H1 (cell line): ENCODE data around the gene FAM120A. TPM values are rescaled to one million over a fixed set of nuclear protein-coding genes. Genes with fewer than 3 reads are reported as not detected.

Experiments
- KDM5A ChIP-seq: fragments of 200-600 bp; IDR thresholded peaks from 2 replicates; pipeline ENCODE4 v1.7.1; 2012; ENCODE audit warnings: mild to moderate bottlenecking, low read length, inconsistent platforms, mixed read lengths
- polyA plus RNA-seq, 7 experiments: library from polyadenylated mRNA; depleted of rRNA in 3 of 7; stranded (reverse) in 5 of 7; unstranded in 2 of 7; fragments of >200 nt in 5 of 7; fragments of 200-250 nt in 2 of 7; gene quantifications; 1 replicate in 5 of 7; 2 replicates in 1 of 7; 4 replicates in 1 of 7; pipeline versions ENCODE4 v1.2.1 to v1.2.3, GENCODE V29; 2011 to 2013; ENCODE audit warnings: missing spikeins in 2 of 7, mixed read lengths in 2 of 7
- total RNA-seq: library from RNA; stranded (reverse); fragmentation: NEBNext Ultra II Directional; extraction: Animal tissue kit (Norgen Biotek cat#: 25700); gene quantifications from 2 replicates; pipeline ENCODE4 v1.2.1, GENCODE V29; 2021

Gene FAM120A
- total and polyA plus RNA-seq, 2 of the 8 experiments (the other 6 are each of a cell fraction or from before 2014, with no cell fraction given), result 24.9 to 54.7 TPM

DNA sequence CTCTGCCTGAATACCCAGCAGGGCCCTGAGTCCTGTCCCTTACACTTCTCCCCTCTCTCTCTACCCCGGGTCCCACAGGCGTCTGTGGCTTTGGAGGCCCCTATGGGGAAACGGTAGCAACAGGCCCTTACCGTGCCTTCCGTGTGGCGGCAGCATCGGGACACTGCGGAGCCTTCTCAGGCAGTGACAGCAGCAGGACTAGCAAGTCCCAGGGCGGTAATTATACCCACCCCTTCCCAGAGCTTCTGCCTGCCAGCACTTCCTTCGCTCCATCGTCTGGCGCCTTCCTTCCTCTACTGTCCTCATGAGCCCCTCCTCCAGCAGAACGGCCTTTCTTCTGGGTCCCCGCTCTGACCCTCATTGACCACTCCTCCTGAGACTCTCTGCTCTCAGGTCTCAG lies 107.0 kb downstream of the FAM120A start (continued):
- no peak for TF ChIP-seq KDM5A
